Measurements from ENCODE around the gene RASL10A.

Gene RASL10A

GRCh38 chr22:29288837-29289236 is 26.7 kb downstream of the RASL10A start:
- TF ChIP-seq, protein P1, sequence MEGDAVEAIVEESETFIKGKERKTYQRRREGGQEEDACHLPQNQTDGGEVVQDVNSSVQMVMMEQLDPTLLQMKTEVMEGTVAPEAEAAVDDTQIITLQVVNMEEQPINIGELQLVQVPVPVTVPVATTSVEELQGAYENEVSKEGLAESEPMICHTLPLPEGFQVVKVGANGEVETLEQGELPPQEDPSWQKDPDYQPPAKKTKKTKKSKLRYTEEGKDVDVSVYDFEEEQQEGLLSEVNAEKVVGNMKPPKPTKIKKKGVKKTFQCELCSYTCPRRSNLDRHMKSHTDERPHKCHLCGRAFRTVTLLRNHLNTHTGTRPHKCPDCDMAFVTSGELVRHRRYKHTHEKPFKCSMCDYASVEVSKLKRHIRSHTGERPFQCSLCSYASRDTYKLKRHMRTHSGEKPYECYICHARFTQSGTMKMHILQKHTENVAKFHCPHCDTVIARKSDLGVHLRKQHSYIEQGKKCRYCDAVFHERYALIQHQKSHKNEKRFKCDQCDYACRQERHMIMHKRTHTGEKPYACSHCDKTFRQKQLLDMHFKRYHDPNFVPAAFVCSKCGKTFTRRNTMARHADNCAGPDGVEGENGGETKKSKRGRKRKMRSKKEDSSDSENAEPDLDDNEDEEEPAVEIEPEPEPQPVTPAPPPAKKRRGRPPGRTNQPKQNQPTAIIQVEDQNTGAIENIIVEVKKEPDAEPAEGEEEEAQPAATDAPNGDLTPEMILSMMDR (conservative IDR thresholded peaks at IDR 0.05) = no peak
- no peak for TF ChIP-seq ZFX (IDR thresholded peaks at IDR 0.05)

DNA sequence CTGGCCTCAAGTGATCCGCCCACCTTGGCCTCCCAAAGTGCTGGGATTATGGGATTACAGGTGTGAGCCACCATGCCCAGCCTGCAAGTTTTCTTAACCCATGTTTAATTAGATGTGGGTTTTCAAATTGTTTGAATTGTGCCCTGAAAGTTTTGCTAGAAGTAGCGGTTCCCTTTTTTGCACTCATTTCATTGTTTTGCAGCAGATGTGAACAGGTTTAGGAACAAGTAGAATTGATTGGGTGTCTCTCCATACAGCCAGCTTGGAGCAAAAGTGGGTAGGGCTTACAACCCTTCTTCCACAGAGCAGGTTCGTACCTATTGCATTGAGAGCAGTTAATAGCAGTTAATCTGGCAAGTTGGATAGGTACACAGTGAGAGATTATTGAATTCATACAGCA is 31.3 kb downstream of the RASL10A start:
- TF ChIP-seq, protein P1 (conservative IDR thresholded peaks at IDR 0.05) = no peak
- H3K27ac ChIP-seq = no peak overlapping the region

More at GRCh38 chr22:29288837-29289236, 26.7 kb downstream of the RASL10A start:
- H3K27ac ChIP-seq = no peak overlapping the region

DNA sequence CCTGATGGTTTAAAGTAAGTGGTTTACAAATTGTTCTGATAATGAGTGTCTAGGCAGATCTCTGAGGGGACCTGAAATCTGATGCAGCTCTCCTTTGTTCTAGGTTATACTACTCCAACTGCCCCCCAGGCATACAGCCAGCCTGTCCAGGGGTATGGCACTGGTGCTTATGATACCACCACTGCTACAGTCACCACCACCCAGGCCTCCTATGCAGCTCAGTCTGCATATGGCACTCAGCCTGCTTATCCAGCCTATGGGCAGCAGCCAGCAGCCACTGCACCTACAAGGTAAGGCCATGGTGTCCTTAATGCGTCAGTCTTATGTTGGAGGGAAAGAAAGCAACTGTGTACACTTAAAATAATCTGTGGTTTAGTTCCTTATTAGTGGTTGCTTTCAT is 37.6 kb downstream of the RASL10A start:
- TF ChIP-seq ZFX (IDR thresholded peaks at IDR 0.05) = no peak
- TF ChIP-seq, protein P1 (conservative IDR thresholded peaks at IDR 0.05) = no peak
- H3K27ac ChIP-seq = no peak overlapping the region

DNA sequence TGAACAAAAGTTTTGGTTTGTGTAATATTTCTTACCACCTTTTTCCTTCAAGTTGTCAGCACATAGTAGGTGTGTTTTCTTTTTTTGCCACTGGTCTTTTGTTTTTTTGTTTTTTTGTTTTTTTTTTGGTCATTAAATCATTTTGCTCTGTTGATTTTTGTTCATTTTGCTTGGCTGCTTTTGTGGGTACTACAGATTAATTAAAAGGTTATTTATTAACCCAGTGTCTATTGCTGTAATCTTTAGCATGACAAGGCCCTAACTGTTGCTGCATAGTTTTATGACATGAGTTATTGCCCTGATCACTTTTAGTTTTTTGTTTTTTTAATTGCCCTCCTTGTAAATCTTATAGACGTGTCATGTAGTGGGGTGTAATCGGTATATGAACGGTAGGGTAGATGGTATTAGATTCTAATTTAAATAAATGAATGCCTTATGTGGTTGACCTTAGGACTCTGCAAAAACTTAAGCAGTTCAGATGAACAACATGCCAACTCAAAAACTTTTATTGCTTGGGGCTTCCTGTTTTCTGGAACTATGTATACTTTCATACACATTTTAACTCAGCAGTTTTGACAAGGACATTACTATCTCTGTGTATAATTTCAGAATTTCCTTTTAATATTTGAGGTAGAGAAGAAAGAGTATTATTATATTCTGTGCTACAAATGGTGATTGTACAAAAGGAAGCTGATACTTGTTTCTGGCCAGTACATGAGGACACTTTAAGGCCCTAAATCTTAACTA is 39.5 kb downstream of the RASL10A start:
- no peak for TF ChIP-seq ZFX (IDR thresholded peaks at IDR 0.05)
- TF ChIP-seq, protein P1 (conservative IDR thresholded peaks at IDR 0.05) = no peak
- no peak overlapping the region for H3K27ac ChIP-seq

GRCh38 chr22:29275167-29275566 is 40.3 kb downstream of the RASL10A start:
- TF ChIP-seq, protein P1 (conservative IDR thresholded peaks at IDR 0.05) = no peak
- TF ChIP-seq ZFX (IDR thresholded peaks at IDR 0.05) = no peak
- H3K27ac ChIP-seq = no peak overlapping the region

DNA sequence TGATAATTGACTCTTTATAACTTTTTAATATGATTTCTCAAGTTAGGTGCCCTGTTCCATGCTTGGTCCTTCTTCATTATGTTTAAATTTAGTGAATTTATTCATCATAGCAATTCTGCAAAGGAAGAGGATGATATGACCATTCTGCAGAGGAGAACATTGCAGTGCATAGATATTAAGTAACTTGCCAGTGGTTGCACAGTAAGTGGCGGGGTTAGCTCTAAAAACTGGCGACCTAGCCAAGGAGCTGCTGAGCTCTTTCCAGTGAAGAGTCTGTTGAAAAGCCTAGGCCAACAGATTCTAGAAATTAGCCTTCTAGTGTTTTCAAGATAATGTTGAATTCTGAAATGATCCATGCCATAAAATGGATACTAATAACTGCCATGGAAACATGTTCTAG is 42.9 kb downstream of the RASL10A start:
- TF ChIP-seq, protein P1 (conservative IDR thresholded peaks at IDR 0.05) = no peak
- no peak for TF ChIP-seq ZFX (IDR thresholded peaks at IDR 0.05)
- H3K27ac ChIP-seq = no peak overlapping the region

DNA sequence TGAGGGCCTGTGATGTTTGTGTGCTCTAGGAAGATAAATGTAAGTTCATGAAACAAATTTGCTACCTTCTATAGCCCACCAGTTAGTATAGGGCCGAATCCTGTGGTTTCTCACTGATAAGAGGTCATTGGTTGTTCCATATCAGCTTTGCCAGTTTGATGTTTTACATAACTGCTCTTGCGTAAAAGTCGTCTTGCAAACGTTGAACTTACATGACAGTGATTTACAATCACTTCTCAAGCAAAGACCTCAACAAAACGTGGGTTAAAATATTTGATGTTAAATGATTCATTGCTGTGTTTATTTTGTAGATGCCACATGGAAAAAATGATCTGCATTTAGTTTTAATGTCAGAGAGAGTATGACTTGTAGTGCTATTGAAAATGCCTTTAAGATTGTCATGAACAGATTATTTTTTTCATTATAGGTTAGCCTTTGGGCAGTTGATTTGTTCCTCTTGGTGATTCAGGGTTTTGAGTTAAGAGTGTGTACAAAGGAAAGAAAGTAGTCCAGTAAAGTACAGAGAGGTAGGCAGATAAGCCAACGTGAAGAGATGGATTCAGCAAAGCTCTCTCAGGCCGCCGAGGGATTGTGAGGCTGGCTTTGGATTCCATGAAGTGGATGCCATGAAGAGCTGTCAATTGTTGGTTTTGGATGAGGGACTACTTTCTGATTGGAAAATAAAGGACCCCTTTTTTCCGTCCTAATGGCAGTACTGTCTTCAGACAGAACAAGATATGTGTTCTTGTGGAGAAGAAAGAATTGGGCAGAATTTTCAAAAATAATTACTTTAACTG is 44.8 kb downstream of the RASL10A start:
- H3K27ac ChIP-seq = no peak overlapping the region; the same call in 1 of the 2 replicates
- TF ChIP-seq ZFX (IDR thresholded peaks at IDR 0.05) = no peak
- TF ChIP-seq, protein P1 (conservative IDR thresholded peaks at IDR 0.05) = no peak

All from C4-2B (cell line).